Measurements from ENCODE around the gene C17orf100.
A peak's percentile ranks its signal among the peaks of the same experiment; 100 is the strongest.

Gene C17orf100

DNA sequence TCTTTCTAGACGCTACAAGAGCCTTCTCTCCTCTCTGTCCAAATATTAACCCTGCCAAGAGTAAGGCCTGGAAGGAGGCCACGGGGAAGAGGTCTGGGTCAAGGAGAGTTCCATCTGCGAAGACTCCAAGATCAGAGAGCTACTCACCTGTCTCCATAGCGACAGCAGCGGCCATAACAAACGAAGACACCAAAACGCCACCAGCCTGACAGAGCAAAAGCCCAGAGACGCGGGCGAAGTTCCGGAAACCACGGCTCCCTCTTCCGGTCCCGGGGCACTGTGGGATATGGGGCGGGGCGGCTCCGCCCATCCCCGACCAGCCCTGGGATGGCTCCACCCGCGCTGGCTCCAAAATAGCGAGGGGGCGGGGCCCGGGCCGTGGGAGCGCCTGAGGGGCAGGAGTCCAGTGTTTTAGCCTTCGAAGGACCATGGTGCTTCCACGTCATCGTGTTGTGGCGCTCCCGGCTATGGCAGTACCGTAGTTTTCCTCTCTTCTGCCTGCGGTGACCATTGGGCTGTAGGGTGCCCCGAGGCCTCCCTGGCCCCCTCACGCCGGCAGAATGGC is at the start of gene C17orf100, which contains the start of gene MED31:
Gene C17orf100, plus strand, starts transcription at position 409 of the 565 bp plus-strand sequence. Its CDS starts 152 bp downstream, at position 561.
Gene MED31, minus strand, starts transcription at position 252 of the 565 bp plus-strand sequence. Its CDS starts 77 bp downstream, at position 175.
- peak; percentile 85 to 89 for DNase-seq (ENCODE audit: low read depth in 2 of 2)

DNA sequence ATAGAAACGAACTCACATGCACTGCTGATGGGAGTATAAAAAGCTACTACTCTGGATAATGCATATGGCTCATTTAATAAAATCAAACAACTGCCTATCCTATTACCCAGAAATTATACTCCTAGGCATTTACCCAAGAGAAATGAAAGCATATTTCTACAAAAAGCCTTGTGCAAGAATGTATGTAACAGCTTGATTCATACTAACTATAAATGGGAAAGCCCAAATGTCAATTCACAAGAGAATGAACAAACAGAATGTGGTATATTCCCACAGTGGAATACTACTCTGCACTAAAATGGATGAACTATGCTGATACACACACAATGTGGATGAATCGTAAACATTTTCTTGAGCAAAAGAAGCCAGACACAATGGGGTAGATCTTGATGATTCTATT is 49.4 kb upstream of the C17orf100 start:
- no peak for DNase-seq (ENCODE audit: low read depth in 2 of 2)

DNA sequence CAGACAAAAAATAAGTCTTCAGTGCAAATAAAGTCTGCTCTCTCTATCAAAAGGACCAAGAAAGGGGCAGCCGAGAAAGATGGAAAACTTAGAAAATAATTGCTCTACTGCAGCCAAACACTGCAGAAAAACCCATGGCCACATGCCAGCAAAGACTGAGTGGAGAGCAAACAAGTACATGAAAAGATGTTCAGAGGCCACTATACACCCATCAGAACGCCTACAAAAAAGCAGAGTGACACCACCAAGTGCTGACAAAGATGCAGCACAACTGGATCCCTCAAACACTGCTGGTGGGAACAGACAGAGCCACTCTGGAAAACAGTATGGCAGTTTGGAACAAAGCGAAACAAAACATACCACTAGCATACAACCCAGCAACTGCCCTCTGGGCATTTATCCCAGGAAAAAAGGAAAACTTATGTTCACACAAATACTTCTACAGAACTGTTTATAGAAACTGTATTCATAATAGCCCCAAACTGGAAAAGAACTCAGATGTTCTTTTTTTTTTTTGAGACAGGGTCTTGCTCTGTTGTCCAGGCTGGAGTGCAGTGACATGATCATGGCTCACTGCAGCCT is 47.7 kb upstream of the C17orf100 start:
- no peak for DNase-seq (ENCODE audit: low read depth in 2 of 2)

DNA sequence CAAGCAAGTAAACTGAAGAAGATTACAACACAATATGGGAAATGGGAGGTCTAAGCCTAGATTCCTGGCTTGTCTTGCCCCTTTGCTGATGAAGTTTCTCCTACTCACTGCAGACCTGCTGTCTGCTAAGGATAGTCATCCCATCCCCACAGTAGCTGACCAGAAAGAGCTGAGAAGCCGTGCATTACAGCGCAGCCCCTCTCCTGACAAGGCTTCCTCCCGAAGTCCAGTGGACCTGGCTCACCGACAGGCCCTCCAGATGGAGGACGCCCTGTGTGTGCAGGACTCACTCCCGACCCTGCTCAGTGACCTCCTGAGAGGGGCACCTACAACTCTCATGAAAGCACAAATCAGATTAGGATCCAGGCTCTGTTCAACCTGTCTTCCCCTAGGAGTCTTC is 46.4 kb upstream of the C17orf100 start:
- DNase-seq (ENCODE audit: low read depth in 2 of 2): no peak

DNA sequence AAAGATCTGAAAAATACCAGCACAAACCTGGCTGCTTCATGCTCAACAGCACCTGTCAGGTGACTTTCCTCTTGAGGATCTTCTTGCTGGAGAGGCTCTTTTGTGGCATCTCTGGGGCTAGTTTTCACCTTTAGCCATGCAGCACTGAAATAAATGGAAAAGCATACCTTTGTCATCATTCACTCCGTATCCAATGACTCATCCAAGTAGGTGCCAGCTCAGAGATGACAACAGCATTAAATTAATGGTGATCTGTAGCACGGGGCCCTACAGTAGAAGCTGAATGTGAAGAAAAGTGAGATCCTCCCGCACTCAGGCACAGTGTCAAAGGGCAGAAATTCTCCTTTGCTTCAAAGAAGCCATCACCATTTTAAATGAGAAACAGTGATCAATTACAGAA is 43.2 kb upstream of the C17orf100 start:
- no peak for DNase-seq (ENCODE audit: low read depth in 2 of 2)

DNA sequence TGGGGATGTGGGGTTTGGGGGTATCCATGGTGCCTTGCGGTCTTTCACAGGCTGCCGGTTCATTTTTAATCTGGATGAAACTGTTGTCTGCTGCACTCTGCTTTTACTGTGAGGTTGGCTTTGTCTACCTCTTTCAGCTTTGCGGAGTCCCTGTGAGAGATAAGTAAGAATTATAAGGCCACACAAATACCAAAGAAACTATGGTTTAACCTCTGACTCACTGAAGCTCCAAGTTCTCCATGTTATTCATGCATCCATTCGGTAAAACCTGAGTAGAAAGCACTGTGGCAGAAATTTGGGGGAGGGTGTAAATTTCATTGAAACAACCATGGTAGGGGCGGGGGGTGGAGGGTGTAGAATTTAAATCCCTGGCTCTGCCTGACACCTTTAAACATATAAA is 41.6 kb upstream of the C17orf100 start:
- DNase-seq (ENCODE audit: low read depth in 2 of 2): no peak

DNA sequence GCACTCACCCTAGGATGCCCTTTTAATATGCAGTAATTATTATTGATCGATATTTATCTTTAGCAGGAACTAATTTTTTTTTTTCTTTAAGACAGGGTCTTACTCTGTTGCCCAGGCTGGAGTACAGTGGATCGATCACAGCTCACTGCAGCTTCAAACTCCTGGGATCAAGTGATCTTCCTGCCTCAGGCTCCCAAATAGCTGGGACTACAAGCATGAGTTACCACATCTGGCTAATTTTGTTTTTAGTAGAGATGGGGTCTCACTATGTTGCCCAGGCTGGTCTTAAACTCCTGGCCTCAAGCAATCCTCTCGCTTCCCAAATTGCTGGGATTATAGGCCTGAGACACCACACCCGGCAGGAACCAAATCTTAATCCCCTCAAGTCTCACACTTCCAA is 40.3 kb upstream of the C17orf100 start:
- no peak for DNase-seq (ENCODE audit: low read depth in 2 of 2)

DNA sequence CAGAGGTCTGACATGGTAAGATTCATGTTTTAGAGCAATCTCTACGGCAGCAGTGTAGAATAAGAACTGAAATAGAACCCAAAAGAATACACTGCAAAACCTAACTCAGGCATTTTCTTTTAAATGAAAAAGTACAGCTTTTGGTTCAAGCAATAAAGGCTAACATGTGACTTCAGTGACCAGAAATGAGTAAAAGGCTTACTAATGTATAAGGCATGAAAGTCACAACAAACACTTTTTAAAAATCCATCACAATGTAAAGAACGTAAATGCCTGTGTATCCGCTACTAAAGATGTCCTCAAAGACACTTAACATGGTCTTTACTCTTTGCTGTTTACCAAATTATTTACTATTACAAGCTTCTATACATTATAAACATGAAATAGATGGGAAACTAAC is 27.6 kb upstream of the C17orf100 start:
- DNase-seq (ENCODE audit: low read depth in 2 of 2): no peak

DNA sequence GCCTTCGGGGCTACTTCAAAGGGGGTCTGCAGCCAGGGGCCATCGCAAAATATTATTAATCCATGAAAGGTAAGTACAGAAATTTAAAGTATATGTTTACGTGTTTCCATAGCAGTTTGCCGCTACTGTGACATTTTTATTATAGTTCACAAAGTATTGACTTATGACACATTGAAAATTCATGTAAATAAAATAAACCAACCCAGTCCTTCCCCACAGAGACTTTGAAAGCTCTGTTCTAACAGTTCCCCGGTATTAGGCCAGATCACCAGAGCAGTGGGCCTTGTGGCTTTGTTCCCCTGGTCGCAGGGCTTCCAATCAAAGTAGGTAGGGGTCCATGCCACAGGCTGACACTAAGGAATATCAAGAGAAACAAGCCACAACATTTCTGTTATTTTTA is 24.9 kb upstream of the C17orf100 start:
- DNase-seq (ENCODE audit: low read depth in 2 of 2): no peak

DNA sequence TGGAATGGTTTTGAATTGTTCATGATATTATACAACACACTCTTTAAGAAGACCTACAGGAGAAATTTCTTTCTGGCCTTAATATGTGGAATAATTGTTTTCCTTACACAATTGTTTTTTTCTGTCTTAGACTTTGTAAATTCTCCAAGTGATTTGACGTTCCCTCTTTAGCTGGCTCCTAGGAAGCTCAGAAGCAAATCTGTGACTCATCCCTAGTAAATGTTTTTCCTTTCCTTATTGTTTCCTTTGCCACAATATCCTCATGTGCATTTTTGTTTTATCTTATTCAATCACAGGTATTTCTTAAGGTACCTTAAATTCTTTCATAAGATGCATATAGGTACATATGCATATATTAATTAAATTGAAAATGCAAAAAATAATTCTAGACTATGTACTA is 24.5 kb upstream of the C17orf100 start:
- DNase-seq (ENCODE audit: low read depth in 2 of 2): no peak

DNA sequence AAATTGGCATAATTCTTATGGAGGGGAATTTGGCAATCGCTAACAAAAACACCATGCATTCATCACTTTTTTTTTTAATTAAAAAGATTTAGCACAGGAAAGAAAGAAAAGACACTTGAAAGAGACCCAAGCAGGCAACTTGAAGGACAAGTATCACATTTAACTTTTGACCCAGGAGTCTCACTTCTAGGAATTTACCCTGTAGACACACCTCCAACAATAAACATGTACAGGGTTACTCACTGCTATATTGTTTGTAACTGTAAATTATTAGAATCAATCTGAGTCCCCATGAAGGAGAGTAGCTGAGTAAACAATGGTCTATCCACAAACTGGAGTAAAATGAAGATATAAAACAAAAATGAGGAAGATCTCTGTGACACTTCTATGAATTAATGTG is 21.2 kb upstream of the C17orf100 start:
- DNase-seq (ENCODE audit: low read depth in 2 of 2): no peak

DNA sequence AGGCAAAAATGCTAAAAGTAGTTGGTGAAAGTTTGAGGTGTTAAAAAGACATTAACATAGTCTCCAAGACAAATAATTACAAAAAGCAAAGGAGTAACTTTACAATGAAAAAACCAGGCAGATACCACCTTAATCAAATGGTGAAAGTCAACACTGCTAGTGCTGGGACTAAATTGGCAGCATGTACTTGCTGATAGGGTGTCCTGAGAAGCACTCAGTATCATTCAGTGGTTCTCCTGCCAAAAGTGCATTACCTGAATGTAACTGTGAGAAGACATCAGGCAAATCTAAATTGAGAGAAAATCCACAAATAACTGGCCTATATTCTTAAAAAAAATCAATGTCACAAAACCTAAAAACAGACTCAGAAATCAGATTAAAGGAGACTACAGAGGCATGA is 19.0 kb upstream of the C17orf100 start:
- no peak for DNase-seq (ENCODE audit: low read depth in 2 of 2)

DNA sequence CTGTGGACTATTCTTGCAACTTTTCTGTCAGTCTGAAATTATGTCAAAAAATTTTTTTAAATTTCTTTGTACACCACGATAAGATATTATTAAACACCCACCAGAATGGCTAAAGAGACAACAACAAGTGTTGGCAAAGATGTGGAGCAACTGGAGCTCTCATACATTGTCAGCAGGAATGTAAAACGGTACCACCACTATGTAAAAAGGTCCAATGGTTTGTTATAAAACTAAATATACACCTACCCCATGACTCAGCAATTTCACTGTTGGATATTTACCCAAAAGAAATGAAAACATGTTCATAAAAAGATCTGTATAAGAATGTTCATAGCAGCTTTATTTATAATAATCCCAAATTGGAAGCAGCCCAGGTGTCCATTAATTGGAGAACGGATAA is 18.3 kb upstream of the C17orf100 start:
- DNase-seq (ENCODE audit: low read depth in 2 of 2): no peak

DNA sequence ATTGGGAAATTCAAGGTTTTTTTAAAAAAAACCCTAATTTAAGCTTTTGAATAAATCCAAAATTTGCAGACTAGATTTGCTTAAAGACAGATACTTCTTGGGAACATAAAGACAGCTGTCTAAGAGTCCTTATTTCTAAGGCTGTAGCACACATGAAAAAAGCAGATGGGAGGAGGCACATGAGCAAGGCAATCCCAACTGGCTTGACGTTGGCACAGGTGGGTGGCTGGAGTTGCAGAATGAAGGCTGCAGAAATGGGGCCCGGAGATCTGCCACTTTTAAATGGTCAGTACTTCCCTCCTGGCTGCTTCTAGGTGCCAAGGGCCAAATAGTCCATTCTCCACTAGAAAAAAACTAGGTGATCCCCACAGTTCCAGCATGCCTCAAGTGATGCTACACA is 15.5 kb upstream of the C17orf100 start:
- no peak for DNase-seq (ENCODE audit: low read depth in 2 of 2)

DNA sequence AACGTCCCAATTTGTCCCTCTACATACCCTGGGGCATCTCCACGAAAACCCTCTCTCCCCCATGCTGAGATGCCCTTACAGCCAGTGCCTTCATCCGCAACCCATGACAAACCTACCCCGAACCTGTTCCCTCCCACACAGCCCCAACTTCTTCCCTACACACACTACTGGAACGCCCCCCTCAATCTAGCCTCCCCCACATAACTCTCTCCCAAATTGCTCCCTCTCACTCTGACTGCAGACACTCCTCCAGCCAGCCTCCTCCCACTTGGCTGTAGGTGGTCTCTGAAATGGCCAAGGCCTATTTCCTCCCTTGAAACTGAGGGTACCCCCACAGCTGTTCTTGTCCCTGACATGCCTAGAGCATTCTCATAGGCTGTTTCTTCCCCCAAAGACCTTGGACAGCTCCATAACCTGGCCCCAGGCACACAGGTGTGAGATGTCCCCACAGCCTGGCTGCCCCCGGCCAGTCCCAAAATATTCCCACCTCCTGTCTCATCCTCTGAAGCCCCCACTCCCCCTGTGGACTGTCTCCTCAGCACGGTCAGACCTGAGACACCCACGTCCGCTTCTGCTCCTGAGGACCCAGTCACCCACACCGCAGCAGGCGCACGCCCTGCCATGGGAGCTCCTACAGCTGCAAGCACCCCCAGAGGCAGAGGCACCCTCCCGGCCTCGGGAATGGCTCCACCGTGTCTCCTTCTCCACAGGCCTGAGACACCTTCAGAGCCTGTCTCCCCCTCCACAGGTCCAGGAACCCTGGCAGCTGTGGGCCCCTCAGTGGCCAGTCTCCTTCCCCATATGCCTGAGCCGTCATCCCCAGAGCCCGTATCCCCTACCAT is 14.7 kb upstream of the C17orf100 start:
- no peak for DNase-seq (ENCODE audit: low read depth in 2 of 2)

DNA sequence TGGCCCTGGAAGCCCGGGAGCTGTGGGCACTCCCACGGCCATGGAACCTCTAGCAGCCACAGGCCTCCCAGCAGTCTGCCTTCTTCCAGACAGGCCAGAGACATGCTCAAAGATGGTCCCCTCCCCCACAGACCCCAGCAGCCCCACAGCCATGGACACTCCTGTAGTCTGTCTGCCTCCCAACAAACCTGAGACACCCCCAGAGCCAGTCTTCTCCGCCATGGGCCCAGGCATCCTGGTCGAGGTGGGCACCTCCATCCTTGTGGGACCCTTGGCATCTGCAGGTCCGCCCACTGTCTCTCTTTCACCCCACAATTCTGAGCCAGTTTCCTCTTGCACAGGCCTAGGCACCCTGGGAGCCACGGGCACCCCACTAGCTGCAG is 14.1 kb upstream of the C17orf100 start:
- no peak for DNase-seq (ENCODE audit: low read depth in 2 of 2)

DNA sequence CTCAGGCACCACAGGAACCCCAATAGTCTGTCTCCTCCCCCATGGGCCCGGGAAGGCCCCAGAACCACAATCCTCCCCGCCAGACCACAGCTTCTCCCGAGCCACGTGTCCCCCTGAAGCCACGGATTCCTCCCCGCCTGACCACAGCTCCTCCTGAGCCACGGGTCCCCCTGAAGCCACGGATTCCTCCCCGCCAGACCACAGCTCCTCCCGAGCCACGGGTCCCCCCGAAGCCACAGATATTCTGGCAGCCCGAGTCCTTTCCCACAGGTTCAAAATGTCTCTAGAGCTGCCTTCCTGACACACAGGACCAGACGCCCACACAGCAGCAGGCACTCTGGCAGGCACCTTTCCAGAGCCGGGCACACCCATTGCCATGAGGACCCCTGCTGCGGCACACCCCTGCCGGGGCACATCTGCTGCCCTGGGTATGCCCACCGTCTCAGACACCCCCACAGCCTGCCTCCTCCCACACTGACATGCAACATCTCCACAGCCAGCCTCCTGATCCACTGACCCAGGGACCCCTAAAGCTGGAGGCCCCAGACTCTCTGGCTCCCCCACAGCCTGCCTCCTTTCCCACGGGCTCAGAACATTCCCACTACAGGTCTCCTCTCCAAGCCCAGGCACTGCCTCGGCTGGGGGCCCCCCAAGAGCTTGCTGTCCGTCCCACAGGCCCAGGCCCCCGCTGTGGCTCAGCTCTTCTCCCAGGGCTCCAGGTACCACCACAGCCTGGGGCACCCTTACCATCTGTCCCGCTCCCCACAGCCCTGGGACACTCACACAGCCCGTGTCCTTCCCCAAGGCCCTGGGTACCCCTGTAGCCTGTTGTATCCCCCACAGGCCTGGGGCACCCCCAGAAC is 13.3 kb upstream of the C17orf100 start:
- no peak for DNase-seq (ENCODE audit: low read depth in 2 of 2)

DNA sequence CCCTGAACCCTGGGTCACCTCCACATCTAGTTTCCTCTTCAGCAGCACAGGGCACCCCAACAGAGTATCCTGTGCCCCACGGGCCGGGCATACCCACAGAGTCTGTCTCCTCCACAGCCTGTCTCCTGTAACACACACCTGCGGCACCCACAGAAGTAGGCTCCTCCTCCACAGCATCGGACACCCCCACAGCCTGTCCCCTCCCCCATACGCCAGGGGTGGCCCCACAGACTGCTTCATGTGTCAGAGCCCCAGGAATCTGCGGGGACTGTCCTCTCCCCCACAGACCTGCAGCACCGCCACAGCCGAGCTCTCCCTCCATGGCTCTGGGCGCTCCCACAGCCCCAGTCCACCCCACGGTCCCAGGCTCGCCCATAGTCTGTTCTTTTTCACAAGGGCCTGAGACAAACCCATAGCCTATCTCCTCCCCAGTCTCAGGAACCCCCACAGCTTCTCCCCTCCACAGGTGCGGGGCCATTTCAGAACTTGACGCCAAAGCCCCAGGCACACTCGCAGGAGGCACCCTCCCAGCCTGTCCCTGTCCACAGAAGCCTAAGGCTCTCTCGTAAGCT is 12.5 kb upstream of the C17orf100 start:
- DNase-seq (ENCODE audit: low read depth in 2 of 2): no peak

DNA sequence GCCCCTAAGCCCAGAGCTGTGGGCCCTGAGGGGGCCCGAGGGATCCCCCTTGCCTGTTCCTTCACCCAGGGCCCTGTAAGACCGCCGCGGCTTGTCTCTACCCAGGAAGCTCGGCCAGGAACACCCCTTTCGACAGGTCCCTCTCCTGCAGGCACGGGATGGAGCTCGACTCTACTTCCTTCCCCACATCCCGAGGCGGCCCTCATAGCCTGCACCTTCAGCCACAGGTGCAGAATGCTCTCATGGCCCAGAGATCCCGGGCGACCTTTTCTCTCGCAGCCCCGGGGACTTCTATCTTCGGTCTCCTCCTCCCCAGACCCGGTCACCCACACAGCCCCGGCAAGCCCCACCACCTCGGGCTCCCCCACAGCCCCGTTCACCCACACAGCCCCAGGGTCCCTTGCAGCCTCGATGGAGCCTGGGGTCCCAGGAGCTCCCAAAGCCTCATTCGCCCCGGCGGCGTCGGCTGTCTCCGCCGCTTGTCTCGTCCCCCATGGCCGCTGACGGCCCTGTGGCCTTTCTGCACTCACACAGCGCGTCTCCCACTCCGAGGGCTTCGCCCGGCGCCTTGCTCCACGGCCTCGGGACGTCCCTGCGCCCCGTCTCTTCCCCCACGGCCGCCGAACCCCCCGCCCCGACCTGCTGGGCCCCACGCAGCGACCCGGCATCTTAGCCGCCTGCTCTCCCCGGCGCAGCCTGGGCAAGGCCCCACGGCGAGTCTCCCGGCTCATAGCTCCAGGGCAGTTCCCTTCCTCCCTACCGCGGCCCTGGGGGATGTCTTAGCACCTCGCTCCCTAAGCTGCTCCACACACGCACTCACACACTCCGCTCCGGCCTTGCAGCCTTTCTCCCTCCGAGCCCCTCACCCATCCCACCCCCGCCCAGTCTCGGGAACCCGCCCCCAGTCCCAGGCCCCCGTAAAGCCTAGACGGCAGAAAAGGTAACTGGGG is 11.7 kb upstream of the C17orf100 start:
- no peak for DNase-seq (ENCODE audit: low read depth in 2 of 2)

DNA sequence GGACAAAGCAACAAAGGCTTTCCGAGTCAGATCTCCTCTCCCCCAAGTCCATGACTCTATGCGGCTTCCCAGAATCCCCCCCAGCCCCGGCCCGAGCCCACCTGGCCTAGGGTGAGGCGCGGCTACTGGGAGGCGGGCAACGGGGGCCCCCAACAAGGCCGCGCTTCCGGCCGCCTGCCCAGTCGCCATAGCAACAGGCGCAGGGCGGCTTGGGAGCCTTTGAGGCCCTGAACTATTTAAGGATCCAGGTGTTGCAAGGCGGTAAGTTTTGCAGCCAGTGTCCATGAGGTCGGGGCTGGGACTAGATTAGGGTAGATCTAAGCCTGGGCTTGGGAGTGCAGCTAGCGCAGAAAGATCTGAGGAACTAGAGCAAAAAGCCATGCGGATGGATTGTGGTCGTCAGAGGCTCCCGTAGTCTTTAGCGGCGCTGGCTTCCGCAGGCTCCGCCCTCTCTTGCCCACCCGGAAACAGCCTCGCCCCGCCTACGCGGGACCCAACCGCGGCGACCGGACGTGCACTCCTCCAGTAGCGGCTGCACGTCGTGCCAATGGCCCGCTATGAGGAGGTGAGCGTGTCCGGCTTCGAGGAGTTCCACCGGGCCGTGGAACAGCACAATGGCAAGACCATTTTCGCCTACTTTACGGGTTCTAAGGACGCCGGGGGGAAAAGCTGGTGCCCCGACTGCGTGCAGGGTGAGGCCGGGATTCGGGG is 10.9 kb upstream of the C17orf100 start, which contains the start of the genes KIAA0753 and TXNDC17:
Gene KIAA0753, minus strand, starts transcription at position 176 of the 711 bp plus-strand sequence. CDS start 5,608 bp downstream, outside the sequence.
Gene TXNDC17, plus strand, starts transcription at position 525 of the 711 bp plus-strand sequence. Its CDS starts 23 bp downstream, at position 548.
- DNase-seq (ENCODE audit: low read depth in 2 of 2): peak; percentile 83
